Endothelial cell (in vitro differentiated cells): ENCODE data around the gene E2F2. TPM values are rescaled to one million over a fixed set of nuclear protein-coding genes. Genes with fewer than 3 reads are reported as not detected.

ENCODE experiments used
- DNase-seq: peaks from one replicate; pipeline ENCODE4 v3.0.0; 2021; ENCODE audit warnings: low spot score
- H3K27ac Mint-ChIP-seq: one replicate; pipeline ENCODE4 v1.8.0; 2021; ENCODE audit warnings: mixed read lengths, inconsistent platforms; ENCODE audit not compliant: unreplicated experiment
- H3K27me3 Mint-ChIP-seq: one replicate; pipeline ENCODE4 v1.8.0; 2021; ENCODE audit warnings: mild to moderate bottlenecking, moderate library complexity, mixed read lengths, inconsistent platforms; ENCODE audit not compliant: unreplicated experiment
- H3K36me3 Mint-ChIP-seq: one replicate; pipeline ENCODE4 v1.8.0; 2021; ENCODE audit warnings: mild to moderate bottlenecking, low read depth, mixed read lengths, inconsistent platforms; ENCODE audit not compliant: unreplicated experiment
- H3K4me1 Mint-ChIP-seq: one replicate; pipeline ENCODE4 v1.8.0; 2021; ENCODE audit warnings: mild to moderate bottlenecking, mixed read lengths, inconsistent platforms; ENCODE audit not compliant: unreplicated experiment
- H3K4me3 Mint-ChIP-seq: one replicate; pipeline ENCODE4 v1.8.0; 2021; ENCODE audit warnings: mild to moderate bottlenecking, mixed read lengths, inconsistent platforms; ENCODE audit not compliant: unreplicated experiment
- H3K9me3 Mint-ChIP-seq: one replicate; pipeline ENCODE4 v1.8.0; 2021; ENCODE audit warnings: mixed read lengths, inconsistent platforms; ENCODE audit not compliant: unreplicated experiment
- total RNA-seq: library from RNA; stranded (reverse); fragmentation: NEBNext Ultra II Directional; extraction: Animal tissue kit (Norgen Biotek cat#: 25700); gene quantifications from one replicate; pipeline ENCODE4 v1.2.1, GENCODE V29; 2021; ENCODE audit not compliant: unreplicated experiment
- TF ChIP-seq, protein P1 (sequence below): fragments of 200-600 bp; sonication (generic); IDR thresholded peaks from one replicate; pipeline ENCODE4 v1.5.0; 2021; ENCODE audit warnings: antibody characterized with exemption; ENCODE audit not compliant: unreplicated experiment

Gene E2F2
- total RNA-seq, 1 donor from 2014 or later, result 0.69 TPM

DNA sequence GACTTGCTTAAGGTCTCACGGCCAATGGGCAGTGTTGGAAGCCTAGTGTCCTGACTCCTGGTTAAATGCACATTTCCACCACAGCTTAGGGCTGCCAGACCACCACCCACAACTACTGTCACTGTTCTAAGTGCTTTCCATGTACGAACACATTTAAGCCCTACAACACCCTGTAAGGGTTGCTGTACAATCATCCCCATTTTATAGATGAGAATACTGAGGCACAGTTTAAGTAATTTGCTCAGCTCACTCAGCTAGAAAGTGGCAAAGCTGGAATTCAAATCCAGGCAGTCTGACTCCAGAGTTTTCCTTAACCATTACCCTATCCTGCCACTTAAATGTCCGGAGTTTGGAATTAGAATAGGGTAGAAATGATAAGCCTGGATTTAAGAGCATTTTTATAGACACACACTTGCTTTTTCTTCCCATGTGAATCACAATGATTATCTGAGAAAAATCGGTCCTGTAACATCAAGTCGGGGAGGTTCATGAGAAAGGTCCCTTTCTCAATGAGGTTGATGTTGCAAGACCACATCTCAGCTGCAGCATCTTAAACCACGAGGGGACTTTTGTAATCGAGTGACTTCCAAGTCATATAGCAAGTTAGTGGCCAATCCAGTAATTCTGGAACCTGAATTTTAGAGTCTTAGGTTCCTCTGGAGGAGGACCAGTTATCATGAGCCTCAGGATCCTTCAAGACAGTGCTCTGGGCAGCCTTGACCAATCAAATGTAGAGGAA lies 8.6 kb downstream of the E2F2 start:
- Mint-ChIP-seq H3K36me3 (no peaks in the 10 kb centered on the region), H3K27me3 (peaks cover 7% of the 10 kb centered on the region), H3K9me3 (no peaks in the 10 kb centered on the region), H3K4me3 (no peak overlapping the region), H3K27ac (no peak overlapping the region), H3K4me1 (peaks cover 7% of the 10 kb centered on the region)
- TF ChIP-seq, protein P1, sequence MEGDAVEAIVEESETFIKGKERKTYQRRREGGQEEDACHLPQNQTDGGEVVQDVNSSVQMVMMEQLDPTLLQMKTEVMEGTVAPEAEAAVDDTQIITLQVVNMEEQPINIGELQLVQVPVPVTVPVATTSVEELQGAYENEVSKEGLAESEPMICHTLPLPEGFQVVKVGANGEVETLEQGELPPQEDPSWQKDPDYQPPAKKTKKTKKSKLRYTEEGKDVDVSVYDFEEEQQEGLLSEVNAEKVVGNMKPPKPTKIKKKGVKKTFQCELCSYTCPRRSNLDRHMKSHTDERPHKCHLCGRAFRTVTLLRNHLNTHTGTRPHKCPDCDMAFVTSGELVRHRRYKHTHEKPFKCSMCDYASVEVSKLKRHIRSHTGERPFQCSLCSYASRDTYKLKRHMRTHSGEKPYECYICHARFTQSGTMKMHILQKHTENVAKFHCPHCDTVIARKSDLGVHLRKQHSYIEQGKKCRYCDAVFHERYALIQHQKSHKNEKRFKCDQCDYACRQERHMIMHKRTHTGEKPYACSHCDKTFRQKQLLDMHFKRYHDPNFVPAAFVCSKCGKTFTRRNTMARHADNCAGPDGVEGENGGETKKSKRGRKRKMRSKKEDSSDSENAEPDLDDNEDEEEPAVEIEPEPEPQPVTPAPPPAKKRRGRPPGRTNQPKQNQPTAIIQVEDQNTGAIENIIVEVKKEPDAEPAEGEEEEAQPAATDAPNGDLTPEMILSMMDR, result no peak
- DNase-seq, result no peak

GRCh38 chr1:23521588-23521987 lies 9.4 kb downstream of the E2F2 start:
- no peak overlapping the region for H3K27ac Mint-ChIP-seq

DNA sequence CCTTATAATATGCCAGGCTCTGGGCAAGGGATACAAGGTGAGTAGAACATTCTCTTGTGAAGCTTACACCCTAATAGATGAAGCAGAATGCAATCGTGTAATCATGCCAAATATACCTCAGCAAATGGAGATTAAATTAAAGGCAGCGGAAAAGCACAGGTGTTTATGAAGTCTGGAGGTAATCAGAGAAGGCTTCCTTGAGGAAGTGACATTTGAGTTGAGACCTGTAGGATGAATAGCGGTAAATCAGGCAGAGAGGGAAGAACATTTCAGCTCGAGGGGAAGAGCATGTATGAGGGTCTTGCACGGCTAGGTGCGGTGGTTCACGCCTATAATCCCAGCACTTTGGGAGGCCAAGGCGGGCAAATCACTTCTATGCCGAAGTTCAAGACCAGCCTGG lies 13.5 kb downstream of the E2F2 start:
- H3K36me3 Mint-ChIP-seq, result no peaks in the 10 kb centered on the region
- peaks cover 4% of the 10 kb centered on the region for H3K27me3 Mint-ChIP-seq
- no peak for DNase-seq
- H3K9me3 Mint-ChIP-seq, result no peaks in the 10 kb centered on the region
- TF ChIP-seq, protein P1, result no peak
- no peak overlapping the region for H3K27ac Mint-ChIP-seq
- H3K4me3 Mint-ChIP-seq, result no peak overlapping the region
- no peaks in the 10 kb centered on the region for H3K4me1 Mint-ChIP-seq

More at GRCh38 chr1:23521588-23521987, 9.4 kb downstream of the E2F2 start:
- Mint-ChIP-seq H3K9me3 (no peaks in the 10 kb centered on the region), H3K4me1 (peaks cover 7% of the 10 kb centered on the region), H3K36me3 (no peaks in the 10 kb centered on the region), H3K4me3 (no peak overlapping the region), H3K27me3 (peaks cover 7% of the 10 kb centered on the region)
- no peak for DNase-seq
- TF ChIP-seq, protein P1, result no peak

DNA sequence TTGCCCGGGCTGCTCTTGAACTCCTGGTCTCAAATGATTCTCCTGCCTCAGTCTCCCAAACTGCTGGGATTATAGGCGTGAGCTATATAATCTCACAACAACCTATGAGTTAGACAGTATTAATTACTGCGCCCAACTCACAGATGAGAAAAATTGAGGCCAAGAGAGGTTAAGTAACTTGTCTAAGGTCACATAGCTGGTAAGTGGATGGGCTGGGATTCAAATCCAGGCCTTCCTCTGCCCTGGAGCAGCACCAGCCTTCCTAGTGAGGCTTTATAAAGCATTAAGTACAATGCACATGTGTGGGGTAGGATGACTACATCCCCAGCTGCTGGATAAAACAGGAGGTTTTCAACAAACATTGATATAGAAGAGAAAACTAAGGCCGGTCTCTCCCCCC lies 15.1 kb downstream of the E2F2 start:
- no peak for DNase-seq
- Mint-ChIP-seq H3K4me1 (no peaks in the 10 kb centered on the region), H3K36me3 (no peaks in the 10 kb centered on the region), H3K27ac (no peak overlapping the region), H3K4me3 (no peak overlapping the region), H3K27me3 (no peaks in the 10 kb centered on the region), H3K9me3 (no peaks in the 10 kb centered on the region)
- TF ChIP-seq, protein P1, result no peak

DNA sequence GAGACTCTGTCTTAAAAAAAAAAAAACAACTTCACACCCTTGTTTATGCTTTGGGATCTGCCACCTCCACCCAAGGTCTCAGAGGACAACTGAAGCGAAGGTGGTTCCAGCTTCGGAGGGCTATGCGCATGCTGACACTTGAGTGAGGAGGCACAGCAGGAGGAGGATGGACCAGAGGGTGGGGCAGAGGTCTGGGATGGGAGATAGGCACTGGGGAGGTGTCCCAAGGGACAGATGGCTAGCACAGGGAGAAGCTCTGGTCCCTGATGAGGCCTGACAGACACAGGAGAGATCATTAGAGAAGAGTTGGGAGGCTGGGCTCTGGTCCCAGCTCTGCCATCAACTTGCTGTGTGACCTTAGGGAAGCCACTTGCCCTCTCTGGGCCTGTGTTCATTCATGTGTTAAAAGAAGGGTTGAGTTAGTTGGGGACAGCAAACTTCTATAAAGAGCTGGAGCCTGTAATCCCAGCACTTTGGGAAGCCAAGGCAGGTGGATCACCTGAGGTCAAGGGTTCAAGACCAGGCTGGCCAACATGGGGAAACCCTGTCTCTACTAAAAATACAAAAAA lies 16.8 kb downstream of the E2F2 start:
- Mint-ChIP-seq H3K27me3 (no peaks in the 10 kb centered on the region), H3K4me3 (no peak overlapping the region), H3K36me3 (no peaks in the 10 kb centered on the region), H3K4me1 (no peaks in the 10 kb centered on the region), H3K27ac (no peak overlapping the region), H3K9me3 (no peaks in the 10 kb centered on the region)
- DNase-seq, result no peak
- TF ChIP-seq, protein P1, result no peak
